Mesothelial cell of epicardium (in vitro differentiated cells): ENCODE measurements around the gene UNC50. TPM values are rescaled to one million over a fixed set of nuclear protein-coding genes. Genes with fewer than 3 reads are reported as not detected.

Source experiments
- DNase-seq, 2 experiments: peaks; one replicate each; pipeline ENCODE4 v3.0.0; 2021; ENCODE audit warnings: low spot score in 2 of 2; ENCODE audit not compliant: unreplicated experiment in 2 of 2
- H3K27ac Mint-ChIP-seq: 2 replicates; pipeline ENCODE4 v1.8.0; 2021; ENCODE audit warnings: mixed read lengths
- H3K27me3 Mint-ChIP-seq: 2 replicates; pipeline ENCODE4 v1.8.0; 2021; ENCODE audit warnings: low read depth, mixed read lengths
- H3K36me3 Mint-ChIP-seq: 2 replicates; pipeline ENCODE4 v1.8.0; 2021; ENCODE audit warnings: mixed read lengths
- H3K4me1 Mint-ChIP-seq: 2 replicates; pipeline ENCODE4 v1.8.0; 2021; ENCODE audit warnings: mixed read lengths
- H3K4me3 Mint-ChIP-seq: 2 replicates; pipeline ENCODE4 v1.8.0; 2021; ENCODE audit warnings: mild to moderate bottlenecking, moderate library complexity, mixed read lengths
- H3K9me3 Mint-ChIP-seq: 2 replicates; pipeline ENCODE4 v1.8.0; 2021; ENCODE audit warnings: mixed read lengths
- total RNA-seq: library from RNA; stranded (reverse); gene quantifications from 3 replicates; pipeline ENCODE4 v1.2.1, GENCODE V29; 2021
- TF ChIP-seq, protein P1 (sequence below): fragments of 200-600 bp; sonication (generic); IDR thresholded peaks from one replicate; pipeline ENCODE4 v1.5.0; 2021; ENCODE audit warnings: antibody characterized with exemption; ENCODE audit not compliant: unreplicated experiment

Gene UNC50
- total RNA-seq, 1 donor from 2014 or later = 44.6 TPM

DNA sequence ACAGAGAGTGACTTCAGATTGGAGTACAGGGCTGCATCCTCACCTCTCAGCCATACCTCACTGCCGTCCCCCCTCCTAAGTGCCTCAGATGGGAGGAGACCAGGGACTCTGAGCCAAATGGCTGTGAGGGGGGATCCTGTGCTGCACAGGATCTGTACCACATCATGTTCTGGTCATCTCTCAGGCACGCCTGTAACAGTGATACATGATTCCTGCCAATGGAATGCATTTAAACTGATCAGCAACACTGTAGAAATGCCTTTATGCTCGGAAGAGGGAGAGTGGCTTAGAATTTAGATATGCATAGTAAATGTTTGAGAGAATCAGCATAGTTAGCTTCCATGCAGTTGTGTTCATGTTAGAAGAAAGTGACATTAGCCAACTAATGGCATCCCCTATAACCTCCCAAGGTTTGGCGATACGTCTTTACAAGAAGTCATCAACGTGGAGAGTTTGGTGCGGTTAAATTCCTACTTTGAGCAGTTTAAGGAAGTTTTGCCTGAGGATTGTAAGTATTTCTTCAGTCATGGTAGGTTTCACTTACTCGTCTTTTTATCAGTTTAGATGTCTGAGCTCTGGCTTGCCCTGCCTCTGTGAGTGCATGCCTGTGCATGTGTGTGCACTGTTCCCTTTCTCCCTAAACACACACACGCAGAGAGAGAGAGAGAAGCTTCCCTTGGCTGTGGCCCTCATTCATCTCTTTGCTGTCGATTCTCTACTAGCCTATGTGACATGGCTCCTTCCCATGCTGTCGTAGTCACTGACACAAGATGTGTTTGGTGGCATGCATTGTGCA is 40.0 kb upstream of the UNC50 start:
- H3K36me3 Mint-ChIP-seq = peaks cover 29% of the 10 kb centered on the region
- DNase-seq = no peak
- no peaks in the 10 kb centered on the region for H3K27me3 Mint-ChIP-seq
- TF ChIP-seq, protein P1, sequence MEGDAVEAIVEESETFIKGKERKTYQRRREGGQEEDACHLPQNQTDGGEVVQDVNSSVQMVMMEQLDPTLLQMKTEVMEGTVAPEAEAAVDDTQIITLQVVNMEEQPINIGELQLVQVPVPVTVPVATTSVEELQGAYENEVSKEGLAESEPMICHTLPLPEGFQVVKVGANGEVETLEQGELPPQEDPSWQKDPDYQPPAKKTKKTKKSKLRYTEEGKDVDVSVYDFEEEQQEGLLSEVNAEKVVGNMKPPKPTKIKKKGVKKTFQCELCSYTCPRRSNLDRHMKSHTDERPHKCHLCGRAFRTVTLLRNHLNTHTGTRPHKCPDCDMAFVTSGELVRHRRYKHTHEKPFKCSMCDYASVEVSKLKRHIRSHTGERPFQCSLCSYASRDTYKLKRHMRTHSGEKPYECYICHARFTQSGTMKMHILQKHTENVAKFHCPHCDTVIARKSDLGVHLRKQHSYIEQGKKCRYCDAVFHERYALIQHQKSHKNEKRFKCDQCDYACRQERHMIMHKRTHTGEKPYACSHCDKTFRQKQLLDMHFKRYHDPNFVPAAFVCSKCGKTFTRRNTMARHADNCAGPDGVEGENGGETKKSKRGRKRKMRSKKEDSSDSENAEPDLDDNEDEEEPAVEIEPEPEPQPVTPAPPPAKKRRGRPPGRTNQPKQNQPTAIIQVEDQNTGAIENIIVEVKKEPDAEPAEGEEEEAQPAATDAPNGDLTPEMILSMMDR = no peak
- H3K9me3 Mint-ChIP-seq = no peaks in the 10 kb centered on the region
- no peaks in the 10 kb centered on the region for H3K4me1 Mint-ChIP-seq
- H3K4me3 Mint-ChIP-seq = no peak overlapping the region
- H3K27ac Mint-ChIP-seq = no peak overlapping the region

DNA sequence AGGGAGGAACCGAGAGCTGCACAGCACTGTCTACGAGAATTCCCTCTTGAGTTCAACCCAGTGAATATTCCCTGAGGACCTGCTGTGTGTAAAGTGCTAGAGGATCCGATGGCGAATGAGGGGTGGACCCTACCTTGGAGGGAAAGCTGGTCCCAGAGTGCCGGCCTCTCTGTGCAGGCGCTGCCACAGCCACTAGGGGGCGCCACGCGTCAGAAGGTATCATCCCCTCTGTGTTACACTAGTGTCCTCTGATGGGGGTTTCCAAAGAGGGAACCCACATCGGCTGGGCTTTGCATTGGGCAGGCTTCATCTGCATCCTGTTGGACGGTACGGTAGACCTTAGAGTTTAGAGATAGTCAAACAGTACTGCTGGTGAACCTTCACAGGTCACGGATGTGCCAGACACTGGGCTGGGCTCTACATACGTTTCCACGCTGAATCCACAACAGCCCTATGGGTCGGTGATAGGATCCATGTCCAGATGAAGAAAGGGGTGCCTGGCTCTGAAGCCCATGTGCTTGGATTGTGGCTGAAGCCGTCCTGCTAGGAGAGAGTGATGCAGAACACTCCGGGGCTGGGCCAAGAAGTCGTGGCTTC is 39.1 kb upstream of the UNC50 start:
- Mint-ChIP-seq H3K36me3 (peaks cover 34% of the 10 kb centered on the region), H3K27ac (no peak overlapping the region), H3K9me3 (no peaks in the 10 kb centered on the region), H3K4me3 (no peak overlapping the region), H3K4me1 (no peaks in the 10 kb centered on the region), H3K27me3 (no peaks in the 10 kb centered on the region)
- TF ChIP-seq, protein P1 = peak; percentile 85
- peak; percentile 41 to 56 for DNase-seq

DNA sequence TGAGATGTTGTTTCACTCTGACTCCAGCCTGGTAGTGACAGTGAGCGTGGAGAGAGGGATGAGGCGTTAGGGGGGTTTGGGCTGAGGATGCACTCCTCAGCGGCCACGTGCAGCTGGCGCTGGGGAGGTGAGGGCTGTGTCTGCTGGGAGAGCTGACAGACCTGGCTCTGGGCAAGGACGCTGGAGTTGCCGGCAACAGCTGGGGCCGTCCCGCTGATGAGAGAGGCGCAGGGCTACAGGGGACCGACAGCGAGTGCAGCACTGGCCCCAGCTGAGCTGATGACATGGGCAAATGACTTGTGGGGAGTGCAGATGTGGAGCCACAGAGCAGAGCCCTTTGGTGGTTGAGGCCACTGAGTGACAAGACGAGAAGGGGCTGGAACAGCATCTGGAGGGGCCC is 38.5 kb upstream of the UNC50 start:
- H3K4me1 Mint-ChIP-seq = no peaks in the 10 kb centered on the region
- TF ChIP-seq, protein P1 = no peak
- H3K36me3 Mint-ChIP-seq = peaks cover 34% of the 10 kb centered on the region
- no peak overlapping the region for H3K4me3 Mint-ChIP-seq
- no peaks in the 10 kb centered on the region for H3K27me3 Mint-ChIP-seq
- H3K27ac Mint-ChIP-seq = no peak overlapping the region
- DNase-seq = no peak
- H3K9me3 Mint-ChIP-seq = no peaks in the 10 kb centered on the region

DNA sequence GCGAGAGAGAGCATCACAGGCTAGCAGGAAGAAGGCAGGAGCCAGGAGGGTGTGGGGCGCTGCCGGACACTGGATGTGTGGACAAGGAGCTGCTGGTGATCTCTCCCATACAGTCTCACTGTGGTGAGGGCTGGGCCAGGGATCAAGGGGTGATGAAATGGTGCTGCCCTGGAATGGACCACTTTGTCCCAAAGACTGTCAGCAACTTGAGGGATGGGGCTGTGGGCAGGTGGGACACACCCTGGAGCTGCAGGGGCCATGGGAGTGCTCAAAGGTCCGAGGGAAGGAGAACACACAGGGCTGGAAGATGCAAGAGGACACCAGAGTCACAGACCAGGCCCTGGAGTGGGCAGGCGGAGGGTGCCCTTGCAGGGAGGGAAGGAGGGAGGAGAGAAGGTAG is 38.0 kb upstream of the UNC50 start:
- TF ChIP-seq, protein P1 = no peak
- Mint-ChIP-seq H3K9me3 (no peaks in the 10 kb centered on the region), H3K4me3 (no peak overlapping the region), H3K36me3 (peaks cover 30% of the 10 kb centered on the region), H3K27me3 (no peaks in the 10 kb centered on the region), H3K27ac (no peak overlapping the region), H3K4me1 (no peaks in the 10 kb centered on the region)
- no peak for DNase-seq

DNA sequence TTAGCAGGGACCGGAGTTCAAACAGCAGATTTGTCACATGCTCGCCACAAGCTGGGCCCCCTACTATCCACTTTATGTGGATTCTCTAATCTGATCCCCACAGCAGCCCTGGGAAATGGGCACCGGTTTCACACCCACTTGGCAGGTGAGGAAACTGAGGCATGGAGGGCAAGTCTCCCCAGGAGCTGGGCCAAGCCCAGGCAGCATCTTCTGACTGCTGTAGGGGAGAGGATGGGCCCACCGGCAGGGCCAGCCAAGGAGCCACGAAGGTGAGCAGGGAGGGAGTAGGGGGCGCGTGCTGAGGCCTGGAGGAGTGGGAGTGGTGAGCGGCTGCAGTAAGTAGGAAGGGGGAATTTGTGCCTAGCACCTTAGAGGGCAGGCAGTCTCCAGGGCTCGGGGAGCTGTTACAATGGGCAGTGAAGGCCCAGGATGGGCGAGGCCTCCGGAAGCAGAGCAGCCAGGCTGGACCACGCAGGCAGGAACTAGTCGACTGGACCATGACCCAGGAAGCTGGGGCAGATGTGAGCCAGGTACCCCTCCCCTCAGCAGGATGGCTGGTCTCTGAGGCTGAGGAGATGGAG is 37.2 kb upstream of the UNC50 start:
- Mint-ChIP-seq H3K36me3 (peaks cover 23% of the 10 kb centered on the region), H3K27ac (no peak overlapping the region), H3K4me3 (no peak overlapping the region), H3K4me1 (no peaks in the 10 kb centered on the region), H3K27me3 (no peaks in the 10 kb centered on the region), H3K9me3 (no peaks in the 10 kb centered on the region)
- TF ChIP-seq, protein P1 = no peak
- DNase-seq = no peak
